Parathyroid adenoma (tissue), 2 donors: Measurements from ENCODE around the gene SLC35F3.

ENCODE experiments used
- H2AFZ ChIP-seq: fragments of 300-600 bp; sonication (generic); one replicate; pipeline ENCODE4 v1.7.0; 2017; ENCODE audit warnings: antibody characterized with exemption, mild to moderate bottlenecking
- H3K27ac ChIP-seq: fragments of 300-600 bp; sonication (generic); one replicate; pipeline ENCODE4 v1.7.0; 2017
- H3K27me3 ChIP-seq: fragments of 300-600 bp; sonication (generic); one replicate; pipeline ENCODE4 v1.7.0; 2017; ENCODE audit warnings: low read length; ENCODE audit not compliant: control insufficient read depth, insufficient read depth
- H3K36me3 ChIP-seq: fragments of 300-600 bp; sonication (generic); one replicate; pipeline ENCODE4 v1.7.0; 2017; ENCODE audit warnings: low read length; ENCODE audit not compliant: control insufficient read depth, insufficient read depth
- H3K4me1 ChIP-seq: fragments of 300-600 bp; sonication (generic); one replicate; pipeline ENCODE4 v1.7.0; 2017; ENCODE audit warnings: control low read depth
- H3K4me2 ChIP-seq: fragments of 300-600 bp; sonication (generic); one replicate; pipeline ENCODE4 v1.7.0; 2017; ENCODE audit warnings: low read length
- H3K4me3 ChIP-seq: fragments of 300-600 bp; sonication (generic); one replicate; pipeline ENCODE4 v1.7.0; 2017; ENCODE audit warnings: low read depth, low read length
- H3K79me2 ChIP-seq: fragments of 300-600 bp; sonication (generic); one replicate; pipeline ENCODE4 v1.7.0; 2017; ENCODE audit warnings: control low read depth
- H3K9ac ChIP-seq: fragments of 300-600 bp; sonication (generic); one replicate; pipeline ENCODE4 v1.7.0; 2017; ENCODE audit warnings: mild to moderate bottlenecking
- H3K9me3 ChIP-seq: fragments of 300-600 bp; sonication (generic); one replicate; pipeline ENCODE4 v1.7.0; 2017; ENCODE audit warnings: low read length; ENCODE audit not compliant: control insufficient read depth
- CTCF ChIP-seq: fragments of 300-600 bp; sonication (generic); IDR thresholded peaks from one replicate; pipeline ENCODE4 v1.7.0; 2017; ENCODE audit warnings: antibody characterized with exemption, mild to moderate bottlenecking
- donor health status: primary hyperparathyroidism.

The SLC35F3 gene

GRCh38 chr1:234078143-234078542 is 173.7 kb downstream of the SLC35F3 start:
- no peak overlapping the region for H3K9ac ChIP-seq
- H3K27me3 ChIP-seq, result no peaks in the 10 kb centered on the region
- no peaks in the 10 kb centered on the region for H3K36me3 ChIP-seq
- H3K9me3 ChIP-seq, result no peaks in the 10 kb centered on the region
- TF ChIP-seq CTCF, result no peak
- no peaks in the 10 kb centered on the region for H3K79me2 ChIP-seq
- H3K27ac ChIP-seq, result no peak overlapping the region
- H3K4me2 ChIP-seq, result no peak overlapping the region
- no peak overlapping the region for H3K4me3 ChIP-seq
- no peak overlapping the region for H2AFZ ChIP-seq
- no peaks in the 10 kb centered on the region for H3K4me1 ChIP-seq

DNA sequence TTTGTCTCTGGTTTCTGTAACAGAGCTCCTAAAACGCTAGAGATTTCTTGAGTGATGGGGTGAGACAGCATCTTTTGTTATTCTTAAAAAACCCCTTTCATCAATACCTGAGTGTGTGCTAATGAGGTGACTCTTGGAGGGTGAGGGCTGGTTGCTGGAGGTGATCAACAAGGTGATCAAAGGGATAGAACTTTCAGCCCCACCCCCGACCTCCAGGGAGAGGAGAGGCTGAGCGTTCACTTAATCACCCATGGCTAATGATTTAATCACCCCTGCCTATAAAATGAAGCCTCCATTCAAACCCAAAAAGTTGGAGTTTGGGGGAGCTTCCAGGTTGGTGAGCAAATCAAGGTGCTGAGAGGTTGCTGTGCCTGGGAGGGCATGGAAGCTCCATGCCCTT is 175.4 kb downstream of the SLC35F3 start:
- H3K27me3 ChIP-seq, result no peaks in the 10 kb centered on the region
- no peaks in the 10 kb centered on the region for H3K4me1 ChIP-seq

DNA sequence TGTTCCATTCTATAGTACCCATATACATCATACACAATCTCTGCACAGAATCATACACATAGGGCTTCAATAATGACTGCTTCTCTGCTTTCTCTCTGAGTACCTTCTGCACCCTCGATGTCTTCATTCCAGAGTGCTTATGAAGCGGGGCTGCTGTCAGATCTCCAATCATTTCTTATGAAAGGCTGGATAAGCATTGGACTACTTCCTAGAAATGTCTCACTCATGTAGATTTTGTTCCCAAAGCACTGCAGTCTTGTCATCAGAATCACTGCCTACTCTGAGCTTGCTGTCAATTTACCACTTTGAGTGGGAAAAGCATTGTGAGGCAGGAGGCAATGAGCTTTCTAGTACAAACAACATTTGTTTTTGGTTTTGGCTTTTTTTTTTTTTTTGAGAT is 179.0 kb downstream of the SLC35F3 start:
- no peak for TF ChIP-seq CTCF
- Histone ChIP-seq H3K4me2 (no peak overlapping the region), H3K9ac (no peak overlapping the region), H3K79me2 (no peaks in the 10 kb centered on the region), H3K4me1 (no peaks in the 10 kb centered on the region), H3K4me3 (no peak overlapping the region), H3K27me3 (no peaks in the 10 kb centered on the region), H3K9me3 (no peaks in the 10 kb centered on the region), H3K27ac (no peak overlapping the region), H2AFZ (no peak overlapping the region), H3K36me3 (no peaks in the 10 kb centered on the region)

More for the DNA sequence above, 175.4 kb downstream of the SLC35F3 start:
- Histone ChIP-seq H3K27ac (no peak overlapping the region), H3K79me2 (no peaks in the 10 kb centered on the region), H3K4me3 (no peak overlapping the region), H3K9ac (no peak overlapping the region), H2AFZ (no peak overlapping the region), H3K9me3 (no peaks in the 10 kb centered on the region), H3K4me2 (no peak overlapping the region), H3K36me3 (no peaks in the 10 kb centered on the region)
- TF ChIP-seq CTCF, result no peak

DNA sequence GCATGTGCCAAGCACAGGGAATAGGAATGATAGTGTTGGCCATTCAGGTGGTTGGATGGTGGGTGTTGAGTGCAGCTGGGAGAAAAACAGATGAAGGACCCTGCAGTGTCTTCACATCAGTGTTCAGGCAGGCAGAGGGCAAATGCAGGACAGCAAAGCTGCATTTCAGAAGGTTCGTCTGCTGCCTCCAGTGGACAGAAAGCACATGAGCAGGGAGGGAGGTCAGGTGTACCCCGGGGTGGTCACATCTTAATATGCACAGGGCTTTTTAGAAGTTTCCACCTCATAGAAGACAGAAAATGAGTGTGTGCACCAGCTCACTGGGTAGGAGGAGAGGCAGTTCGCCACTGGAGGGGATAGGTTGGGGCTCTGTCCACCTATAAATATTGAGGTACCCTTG is 184.9 kb downstream of the SLC35F3 start:
- no peaks in the 10 kb centered on the region for H3K4me1 ChIP-seq
- TF ChIP-seq CTCF, result no peak

DNA sequence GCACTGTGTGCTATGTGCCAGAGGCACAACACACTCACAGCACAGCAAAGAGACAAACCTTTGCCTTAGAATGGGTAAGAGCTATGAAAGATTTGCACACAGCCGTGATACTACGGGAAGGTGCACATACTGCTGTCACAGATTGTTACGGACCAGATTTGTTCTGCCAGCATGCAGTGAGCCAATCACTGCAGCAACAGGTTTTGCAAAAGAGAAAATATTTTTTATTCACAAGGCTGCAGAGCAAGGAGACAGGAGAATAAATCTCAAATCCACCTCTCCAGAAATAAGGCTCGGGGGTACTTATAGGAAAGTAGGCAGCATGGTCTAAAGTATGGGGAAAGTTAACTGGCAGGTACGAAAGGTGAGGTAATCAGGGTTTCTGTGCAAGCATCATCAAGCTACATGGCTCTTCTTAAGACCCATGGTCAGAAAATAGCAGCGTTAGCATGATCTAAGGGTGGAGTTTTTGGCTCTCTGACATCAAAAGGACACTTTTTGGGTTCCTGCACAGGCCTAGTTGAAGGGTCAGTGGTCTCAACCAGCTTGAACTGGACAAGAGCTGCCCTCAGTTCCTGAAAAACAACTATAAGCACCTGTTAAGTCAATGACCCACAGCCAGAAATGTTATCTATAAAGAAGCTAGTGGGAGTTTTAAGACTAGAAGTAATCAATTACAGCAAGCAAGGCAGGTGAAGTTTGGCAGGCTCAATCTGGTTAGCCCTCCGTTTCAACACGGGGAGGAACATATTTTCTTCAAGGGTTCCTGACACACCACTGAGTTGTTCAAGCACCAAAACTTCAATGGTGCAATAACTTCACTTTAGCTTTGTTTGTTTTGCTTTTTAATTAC is 186.0 kb downstream of the SLC35F3 start:
- no peak overlapping the region for H2AFZ ChIP-seq
- H3K27ac ChIP-seq, result no peak overlapping the region
- no peaks in the 10 kb centered on the region for H3K27me3 ChIP-seq
- no peak for TF ChIP-seq CTCF
- H3K4me3 ChIP-seq, result no peak overlapping the region
- H3K4me1 ChIP-seq, result no peaks in the 10 kb centered on the region
- H3K36me3 ChIP-seq, result no peaks in the 10 kb centered on the region
- H3K9ac ChIP-seq, result no peak overlapping the region
- H3K79me2 ChIP-seq, result no peaks in the 10 kb centered on the region
- no peaks in the 10 kb centered on the region for H3K9me3 ChIP-seq
- H3K4me2 ChIP-seq, result no peak overlapping the region

More for the DNA sequence above, 184.9 kb downstream of the SLC35F3 start:
- Histone ChIP-seq H3K9ac (no peak overlapping the region), H3K27me3 (no peaks in the 10 kb centered on the region), H3K9me3 (no peaks in the 10 kb centered on the region), H2AFZ (no peak overlapping the region), H3K4me3 (no peak overlapping the region), H3K27ac (no peak overlapping the region), H3K4me2 (no peak overlapping the region), H3K36me3 (no peaks in the 10 kb centered on the region), H3K79me2 (no peaks in the 10 kb centered on the region)
